Measurements from ENCODE around the gene FERD3L.
A peak's percentile ranks its signal among the peaks of the same experiment; 100 is the strongest.

FERD3L gene

DNA sequence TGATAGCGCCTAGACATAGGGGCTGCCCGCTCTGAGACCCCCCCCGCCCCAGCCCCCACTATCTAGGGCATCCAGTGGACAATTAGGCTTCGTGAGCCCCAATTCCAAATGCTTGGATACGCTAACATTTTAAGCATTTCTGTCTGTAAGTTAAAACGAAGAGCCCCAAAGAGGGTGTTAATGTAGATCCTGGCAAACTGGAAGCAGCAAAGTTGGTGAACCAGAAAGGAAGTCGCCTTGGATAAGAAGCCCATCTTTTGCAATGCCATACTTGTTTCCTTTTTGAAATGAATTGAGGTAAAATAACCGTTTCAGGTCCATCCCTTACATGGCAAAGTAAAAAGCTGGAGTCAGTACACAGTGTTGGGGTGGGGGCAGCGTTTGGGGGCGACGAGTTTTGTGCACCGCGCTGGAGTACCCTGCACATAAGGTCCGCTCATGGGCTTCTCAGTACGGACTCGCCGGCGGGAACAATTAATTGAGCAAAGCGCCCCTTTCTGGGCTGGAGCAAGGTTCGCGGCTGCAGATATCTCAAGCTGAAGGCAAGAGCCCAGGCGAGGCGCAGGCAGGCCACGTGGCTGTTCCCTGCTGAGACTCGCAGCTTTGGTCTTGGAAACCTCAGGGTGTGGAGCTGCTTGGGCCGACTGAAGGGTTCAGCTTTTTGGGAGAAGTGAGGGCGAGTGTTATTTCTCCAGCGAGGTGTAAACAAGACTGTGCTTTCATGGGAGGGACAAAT lies 26.4 kb downstream of the FERD3L start:
- TF ChIP-seq, protein P1, sequence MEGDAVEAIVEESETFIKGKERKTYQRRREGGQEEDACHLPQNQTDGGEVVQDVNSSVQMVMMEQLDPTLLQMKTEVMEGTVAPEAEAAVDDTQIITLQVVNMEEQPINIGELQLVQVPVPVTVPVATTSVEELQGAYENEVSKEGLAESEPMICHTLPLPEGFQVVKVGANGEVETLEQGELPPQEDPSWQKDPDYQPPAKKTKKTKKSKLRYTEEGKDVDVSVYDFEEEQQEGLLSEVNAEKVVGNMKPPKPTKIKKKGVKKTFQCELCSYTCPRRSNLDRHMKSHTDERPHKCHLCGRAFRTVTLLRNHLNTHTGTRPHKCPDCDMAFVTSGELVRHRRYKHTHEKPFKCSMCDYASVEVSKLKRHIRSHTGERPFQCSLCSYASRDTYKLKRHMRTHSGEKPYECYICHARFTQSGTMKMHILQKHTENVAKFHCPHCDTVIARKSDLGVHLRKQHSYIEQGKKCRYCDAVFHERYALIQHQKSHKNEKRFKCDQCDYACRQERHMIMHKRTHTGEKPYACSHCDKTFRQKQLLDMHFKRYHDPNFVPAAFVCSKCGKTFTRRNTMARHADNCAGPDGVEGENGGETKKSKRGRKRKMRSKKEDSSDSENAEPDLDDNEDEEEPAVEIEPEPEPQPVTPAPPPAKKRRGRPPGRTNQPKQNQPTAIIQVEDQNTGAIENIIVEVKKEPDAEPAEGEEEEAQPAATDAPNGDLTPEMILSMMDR (IDR thresholded peaks at IDR 0.05; ENCODE audit: insufficient read depth, low read length, missing control alignments) = no peak
- ChIA-PET CTCF (interaction anchor here (0.9 to 8.2 kb wide), 22 partner anchors 9 to 1438 kb away, joined by 3 to 88 read pairs (median 3); no protein-coding TSS in a partner anchor), POLR2A (interaction anchor here (1.2 to 2.9 kb wide), 2 partner anchors 12 to 130 kb away, joined by 3 to 45 read pairs; no protein-coding TSS in a partner anchor)
- peak overlapping the region; percentile 99 for H3K4me3 ChIP-seq (ENCODE audit: low read depth, low read length)
- DNase-seq (ENCODE audit: low read depth, low spot score) = no peak

DNA sequence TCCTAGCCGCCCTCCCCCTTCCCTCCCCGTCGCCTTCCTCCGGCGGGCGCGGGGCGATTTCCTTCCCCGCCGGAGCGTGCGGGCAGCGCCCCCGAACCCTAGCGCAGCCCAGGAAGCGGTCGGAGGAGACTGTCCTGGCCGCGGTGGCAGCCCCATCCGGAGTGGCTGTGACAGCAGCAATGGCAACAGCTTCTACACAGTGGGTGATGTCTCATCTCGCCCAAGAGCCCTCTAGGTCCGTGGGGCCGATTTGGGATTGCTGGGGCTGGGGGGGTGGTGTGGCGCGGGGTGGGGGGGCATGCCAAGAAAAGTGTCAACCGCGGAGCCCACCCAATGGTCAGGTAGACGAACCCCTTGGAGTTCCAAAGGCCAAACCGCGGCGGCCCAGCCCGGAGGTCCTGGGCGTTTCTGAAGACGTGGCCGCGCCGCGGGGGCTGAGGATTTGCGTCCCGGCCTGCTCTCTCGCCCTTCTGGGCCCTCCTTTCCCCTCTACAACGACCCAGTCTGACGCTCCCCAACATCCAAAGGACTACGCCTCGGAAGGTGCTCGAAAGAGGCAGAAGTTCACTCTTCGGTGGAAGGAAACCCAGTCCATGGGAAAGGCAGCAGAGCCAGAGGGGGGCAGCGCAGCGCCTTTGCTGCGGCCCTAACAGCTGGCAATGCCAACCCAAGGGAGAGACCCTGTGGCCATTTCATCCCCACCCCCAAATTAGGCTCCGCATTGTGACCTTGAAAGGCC lies 27.2 kb downstream of the FERD3L start:
- peak overlapping the region; percentile 99 for H3K4me3 ChIP-seq (ENCODE audit: low read depth, low read length)
- CTCF ChIA-PET = interaction anchor here (1.0 to 4.6 kb wide), 11 partner anchors 9 to 548 kb away, joined by 3 to 46 read pairs (median 5); no protein-coding TSS in a partner anchor
- POLR2A ChIA-PET = interaction anchor here (0.6 to 2.9 kb wide), 12 partner anchors 11 to 605 kb away, joined by 3 to 45 read pairs (median 3); no protein-coding TSS in a partner anchor
- TF ChIP-seq, protein P1 (IDR thresholded peaks at IDR 0.05; ENCODE audit: insufficient read depth, low read length, missing control alignments) = peak; percentile 35
- DNase-seq (ENCODE audit: low read depth, low spot score) = no peak

DNA sequence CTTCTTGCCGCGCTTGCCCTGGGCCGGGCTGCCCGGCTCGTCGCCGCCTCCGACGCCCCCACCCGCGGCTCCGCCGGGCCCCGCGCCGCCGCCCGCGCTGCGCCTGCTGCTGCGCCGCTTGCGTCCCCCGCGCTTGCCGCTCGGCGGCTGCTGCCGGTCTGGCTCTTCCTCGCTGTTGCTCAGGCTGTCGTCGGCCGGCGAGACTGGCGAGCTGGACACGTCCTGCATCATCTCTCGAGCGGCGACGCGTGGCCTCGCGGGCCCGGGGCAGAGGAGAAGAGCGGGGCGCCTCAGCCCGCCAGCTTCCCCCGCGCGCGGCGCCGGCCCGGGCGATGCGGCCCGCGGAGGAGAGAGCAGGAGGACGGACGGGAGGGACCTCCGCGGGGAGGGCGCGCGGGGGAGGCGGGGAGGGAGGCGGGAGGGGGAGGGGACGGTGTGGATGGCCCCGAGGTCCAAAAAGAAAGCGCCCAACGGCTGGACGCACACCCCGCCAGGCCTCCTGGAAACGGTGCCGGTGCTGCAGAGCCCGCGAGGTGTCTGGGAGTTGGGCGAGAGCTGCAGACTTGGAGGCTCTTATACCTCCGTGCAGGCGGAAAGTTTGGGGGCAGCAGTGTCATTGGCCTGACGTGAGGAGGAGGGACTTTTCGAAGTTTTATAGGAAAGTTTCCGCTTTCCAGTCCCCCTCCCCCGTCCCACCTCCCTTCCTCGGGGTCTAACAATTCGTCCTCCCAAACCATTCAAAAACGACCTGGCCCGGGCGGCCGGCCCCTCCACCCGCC lies 27.9 kb downstream of the FERD3L start, which contains the start of gene TWIST1:
TSS of gene TWIST1 (minus strand) at position 546 of the 779 bp plus-strand sequence. CDS start at position 231, 315 bp downstream.
- TF ChIP-seq, protein P1 (IDR thresholded peaks at IDR 0.05; ENCODE audit: insufficient read depth, low read length, missing control alignments) = no peak
- peak; percentile 95 for DNase-seq (ENCODE audit: low read depth, low spot score)
- ChIA-PET CTCF (interaction anchor here (1.1 to 4.6 kb wide), 6 partner anchors 8 to 527 kb away, joined by 3 to 46 read pairs (median 6); no protein-coding TSS in a partner anchor), POLR2A (interaction anchor here (0.6 to 2.9 kb wide), 15 partner anchors 10 to 606 kb away, joined by 3 to 45 read pairs (median 3); no protein-coding TSS in a partner anchor)
- H3K4me3 ChIP-seq (ENCODE audit: low read depth, low read length) = peak within 1 kb of the TSS; percentile 99

DNA sequence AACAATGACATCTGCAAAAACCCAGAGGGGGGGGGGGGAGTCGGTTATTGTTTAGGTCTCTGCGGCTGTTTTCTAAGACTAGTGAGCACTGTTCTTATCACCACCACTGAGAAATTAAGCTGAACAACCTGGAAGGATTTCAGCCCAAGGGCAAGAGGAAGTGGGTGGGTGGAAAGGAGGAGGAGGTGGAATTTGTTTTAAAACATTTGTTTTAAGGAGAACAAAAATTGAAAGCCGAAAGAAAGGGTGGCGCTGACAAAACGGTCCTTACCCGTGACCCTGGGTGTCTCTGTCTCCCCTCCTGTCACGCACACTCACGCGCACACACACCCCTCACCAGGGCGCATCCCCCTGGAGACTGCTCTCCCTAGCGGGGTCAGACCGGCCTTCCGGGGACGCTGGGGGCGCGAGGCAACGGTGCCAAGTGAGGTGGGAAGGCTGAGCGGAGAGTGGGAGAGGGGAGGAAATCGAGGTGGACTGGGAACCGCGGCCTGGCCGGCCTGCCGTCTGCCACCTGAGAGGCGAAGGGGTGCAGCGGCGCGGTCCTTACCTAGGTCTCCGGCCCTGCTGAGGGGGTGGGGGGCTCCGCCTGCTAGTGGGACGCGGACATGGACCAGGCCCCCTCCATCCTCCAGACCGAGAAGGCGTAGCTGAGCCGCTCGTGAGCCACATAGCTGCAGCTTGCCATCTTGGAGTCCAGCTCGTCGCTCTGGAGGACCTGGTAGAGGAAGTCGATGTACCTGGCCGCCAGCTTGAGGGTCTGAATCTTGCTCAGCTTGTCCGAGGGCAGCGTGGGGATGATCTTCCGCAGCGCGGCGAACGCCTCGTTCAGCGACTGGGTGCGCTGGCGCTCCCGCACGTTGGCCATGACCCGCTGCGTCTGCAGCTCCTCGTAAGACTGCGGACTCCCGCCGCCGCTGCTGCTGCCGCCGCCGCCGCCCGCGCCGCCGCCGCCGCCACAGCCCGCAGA lies 28.8 kb downstream of the FERD3L start:
- POLR2A ChIA-PET = interaction anchor here (0.6 to 2.9 kb wide), 10 partner anchors 9 to 431 kb away, joined by 3 to 45 read pairs (median 4); no protein-coding TSS in a partner anchor
- DNase-seq (ENCODE audit: low read depth, low spot score) = no peak
- CTCF ChIA-PET = interaction anchor here (1.1 to 4.6 kb wide), 6 partner anchors 7 to 526 kb away, joined by 3 to 46 read pairs (median 8); no protein-coding TSS in a partner anchor
- H3K4me3 ChIP-seq (ENCODE audit: low read depth, low read length) = peak overlapping the region; percentile 99
- TF ChIP-seq, protein P1 (IDR thresholded peaks at IDR 0.05; ENCODE audit: insufficient read depth, low read length, missing control alignments) = no peak

DNA sequence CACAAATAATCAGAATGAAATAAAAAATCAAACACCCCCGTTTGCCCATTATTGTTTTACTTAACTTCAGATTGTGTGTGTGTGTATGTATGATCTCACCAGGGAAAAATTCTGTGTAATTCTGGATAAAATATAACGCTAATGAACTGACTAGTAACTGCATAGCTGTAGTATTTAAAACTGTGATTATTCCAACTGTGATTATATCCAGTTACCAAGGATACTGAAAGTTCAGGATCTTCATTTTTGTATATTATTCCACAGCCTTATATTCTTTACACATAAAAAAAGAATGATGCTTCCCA lies 30.7 kb downstream of the FERD3L start:
- no peak for DNase-seq (ENCODE audit: low read depth, low spot score)
- CTCF ChIA-PET = interaction anchor here (0.7 to 4.2 kb wide), 7 partner anchors 12 to 763 kb away, joined by 3 to 16 read pairs (median 3); no protein-coding TSS in a partner anchor

More for the DNA sequence above, 30.7 kb downstream of the FERD3L start:
- TF ChIP-seq, protein P1 (IDR thresholded peaks at IDR 0.05; ENCODE audit: insufficient read depth, low read length, missing control alignments) = no peak
- H3K4me3 ChIP-seq (ENCODE audit: low read depth, low read length) = peak overlapping the region; percentile 99
- POLR2A ChIA-PET = no interaction called here
